Spleen (tissue), 7 donors: ENCODE results near the gene NMNAT1.

Experiments used
- CTCF ChIP-seq, 11 experiments: fragments of 200-600 bp in 7 of 11; fragments of 450-650 bp in 4 of 11; sonication (generic) in 4 of 11; IDR thresholded peaks in 8 of 11; conservative IDR thresholded peaks in 3 of 11; 1 replicate in 7 of 11; 2 replicates in 4 of 11; pipeline versions ENCODE4 v1.4.0 to v1.8.0; 2016 to 2021; ENCODE audit warnings: antibody characterized with exemption in 11 of 11, inconsistent platforms in 4 of 11, mild to moderate bottlenecking in 1 of 11
- POLR2A ChIP-seq, 3 donors: fragments of 450-650 bp; IDR thresholded peaks; one replicate each; pipeline ENCODE4 v1.5.1; 2017; ENCODE audit warnings: antibody characterized with exemption in 3 of 3, mild to moderate bottlenecking in 1 of 3
- POLR2AphosphoS5 ChIP-seq, 3 donors: sonication (generic); formaldehyde crosslinking; IDR thresholded peaks; one replicate each; pipeline ENCODE4 v1.5.1; 2017; ENCODE audit warnings: antibody characterized with exemption in 3 of 3
- donor health status: DM: no; HTN: no; CAD: no; lungs with moderate emphysema.
- donor health status: DM: no; HTN: no; CAD: no.
- donor health status: DM: no; HTN: no; CAD: no.

- TF ChIP-seq CTCF (IDR thresholded peaks at IDR 0.05 in 8 of 11, conservative IDR thresholded peaks at IDR 0.05 in 3 of 11) = no peak
- TF ChIP-seq POLR2AphosphoS5 (IDR thresholded peaks at IDR 0.05) = no peak
- no peak for TF ChIP-seq POLR2A (IDR thresholded peaks at IDR 0.05)
Observed at GRCh38 chr1:9904596-9904995, 38.7 kb upstream of the NMNAT1 start.
